Stimulated activated CD4-positive, alpha-beta T cell treated with anti-CD3 and anti-CD28 coated beads, Interleukin-15, amount 100 ng/mL, for 48 hours (primary cell): ENCODE results near the gene THSD4.
A peak's percentile ranks its signal among the peaks of the same experiment; 100 is the strongest.
"Not testable (repeated sequence)": the region's sequence is repeated elsewhere in the genome, so short reads cannot be mapped to it uniquely, and the experiment has no call there.

ENCODE experiments used
- DNase-seq, 2 donors: peaks; one replicate each; pipeline ENCODE4 v3.0.0-alpha.2; 2020; ENCODE audit warnings: low read depth in 2 of 2

The THSD4 gene

DNA sequence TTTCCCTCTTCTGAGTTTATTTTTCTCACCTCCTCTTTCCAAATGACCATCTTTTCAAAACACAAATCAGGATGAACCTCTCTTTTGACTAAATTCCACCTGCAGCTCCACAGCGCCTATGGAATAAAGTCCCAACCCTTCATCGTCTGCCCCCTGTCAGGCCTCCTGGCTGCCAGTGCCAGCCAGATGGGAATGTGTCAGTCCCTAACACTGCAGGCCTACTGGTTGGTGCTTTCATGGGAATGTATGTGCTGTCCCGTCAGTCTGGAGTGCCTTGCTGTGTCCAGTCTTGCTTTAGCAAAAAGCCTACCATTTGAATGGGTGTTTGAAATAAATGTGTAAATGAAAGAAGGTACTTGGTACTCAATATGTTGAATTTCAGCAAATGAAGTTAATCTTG, 310.1 kb downstream of the THSD4 start:
- no peak for DNase-seq

DNA sequence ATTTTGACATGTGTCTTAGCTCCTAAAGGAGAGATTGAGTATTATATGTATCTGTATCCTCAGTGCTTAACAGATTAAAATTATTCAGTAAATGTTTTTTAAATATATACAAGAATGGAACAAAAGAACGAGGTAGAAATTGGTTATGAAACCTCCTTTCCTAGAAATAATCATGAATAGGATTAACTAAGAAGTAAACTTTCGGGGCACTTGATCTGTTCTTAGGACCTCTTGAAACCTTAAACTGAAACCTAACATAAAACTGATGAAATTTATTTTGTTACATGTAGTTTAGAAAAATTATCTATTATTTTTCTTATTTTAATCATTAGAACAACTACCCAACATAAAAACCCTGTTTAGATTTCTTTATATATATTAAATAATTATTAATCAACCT, 311.5 kb downstream of the THSD4 start:
- DNase-seq, result no peak

DNA sequence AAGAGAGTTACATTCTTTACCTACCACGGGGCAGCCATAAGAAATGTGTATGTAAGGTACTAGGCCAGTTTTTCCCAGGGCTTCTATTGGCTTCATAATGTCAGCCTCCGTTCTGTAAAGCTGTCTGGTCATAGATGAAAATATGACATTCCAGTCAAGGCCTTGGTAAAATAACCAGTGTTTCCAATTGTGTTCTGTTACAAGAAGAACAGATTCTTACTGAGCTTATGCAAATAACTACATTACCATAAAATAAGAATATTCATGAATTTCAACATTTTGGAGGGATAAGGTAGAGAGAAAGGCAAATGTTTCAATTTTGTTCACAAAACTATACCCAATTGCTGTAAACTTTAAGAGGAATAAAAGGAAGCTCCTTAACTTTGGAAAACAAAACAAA, 315.5 kb downstream of the THSD4 start:
- no peak for DNase-seq

DNA sequence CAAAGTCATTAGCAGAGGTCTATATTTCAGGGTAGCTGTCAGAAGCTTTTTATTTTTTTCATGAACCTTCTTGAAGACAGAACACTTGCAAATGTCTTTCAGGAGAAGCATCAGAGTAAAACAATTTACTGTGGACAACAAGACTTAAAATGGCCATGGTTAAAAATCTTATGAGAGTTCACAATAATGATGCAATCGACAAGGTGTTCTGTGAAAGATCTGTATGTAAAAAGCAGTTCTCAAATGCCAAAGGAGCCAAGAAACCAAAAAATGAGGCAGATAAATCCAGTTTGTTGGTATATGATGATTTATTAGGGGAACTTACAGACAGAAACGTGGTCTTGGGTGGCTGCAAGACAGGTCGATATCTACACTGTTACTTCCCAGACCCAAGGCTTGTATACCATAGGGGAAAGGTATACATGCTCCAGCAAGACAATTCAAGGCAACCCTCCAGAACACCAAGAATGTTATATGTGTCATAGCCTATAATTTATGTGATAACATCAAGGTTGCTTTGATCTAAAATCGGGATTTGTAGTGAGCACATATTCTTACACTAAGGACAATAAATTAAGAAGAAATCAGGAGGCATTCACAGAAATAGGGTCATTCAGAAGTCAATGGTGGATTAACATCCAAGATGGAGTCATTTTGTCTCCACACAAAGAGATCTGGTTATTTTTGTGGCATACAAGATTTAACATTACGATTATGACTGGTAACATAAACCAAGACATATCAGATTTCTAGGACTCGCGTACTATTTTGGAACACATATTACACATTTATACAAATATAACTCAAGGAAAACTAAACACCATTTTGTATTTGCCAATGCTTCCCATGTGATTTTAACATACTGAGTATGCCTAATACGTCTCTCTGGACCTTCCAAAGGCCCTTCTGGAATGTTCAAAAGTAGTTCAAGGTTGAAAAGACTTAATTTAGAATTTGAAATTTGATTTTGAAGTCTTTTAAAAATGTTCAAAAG, 316.4 kb downstream of the THSD4 start:
- DNase-seq, result no peak

DNA sequence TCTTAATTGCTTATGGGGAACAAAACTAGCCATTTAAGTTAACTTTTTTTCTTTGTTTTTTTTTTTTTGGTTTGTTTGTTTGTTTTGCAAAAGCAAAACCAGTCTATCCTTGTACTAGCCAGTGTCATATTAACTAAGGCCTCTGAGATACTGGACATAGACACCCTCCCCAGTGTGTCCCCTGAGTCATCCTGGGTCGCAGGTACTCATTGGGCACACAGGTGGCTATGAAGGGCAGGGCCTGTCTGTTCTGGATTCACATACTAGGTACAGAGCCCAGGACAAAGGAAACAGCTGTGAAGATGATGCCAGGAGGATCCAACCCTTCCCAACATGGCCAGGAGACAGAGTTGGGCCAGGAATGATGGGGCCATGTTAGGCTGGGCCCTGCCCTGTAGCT, 318.1 kb downstream of the THSD4 start:
- no peak for DNase-seq

DNA sequence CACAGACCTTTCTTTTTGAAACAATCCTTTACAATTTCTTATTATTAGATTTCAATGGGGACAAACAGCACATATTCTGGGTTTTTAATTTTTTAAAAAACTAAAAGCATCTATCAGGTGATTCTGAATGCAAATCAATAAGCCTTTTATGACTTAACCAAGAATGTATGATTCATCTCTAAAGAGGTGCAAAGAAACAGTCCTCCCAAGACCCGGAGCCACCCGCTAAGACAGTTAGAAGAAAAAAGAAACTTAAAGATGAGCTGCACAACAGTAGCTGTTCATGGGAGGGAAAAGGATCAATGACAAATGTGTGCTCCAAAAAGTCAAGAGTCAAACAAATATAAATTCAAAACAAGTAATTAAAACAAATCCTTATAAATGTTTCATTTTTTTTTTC, 319.5 kb downstream of the THSD4 start:
- no peak for DNase-seq

DNA sequence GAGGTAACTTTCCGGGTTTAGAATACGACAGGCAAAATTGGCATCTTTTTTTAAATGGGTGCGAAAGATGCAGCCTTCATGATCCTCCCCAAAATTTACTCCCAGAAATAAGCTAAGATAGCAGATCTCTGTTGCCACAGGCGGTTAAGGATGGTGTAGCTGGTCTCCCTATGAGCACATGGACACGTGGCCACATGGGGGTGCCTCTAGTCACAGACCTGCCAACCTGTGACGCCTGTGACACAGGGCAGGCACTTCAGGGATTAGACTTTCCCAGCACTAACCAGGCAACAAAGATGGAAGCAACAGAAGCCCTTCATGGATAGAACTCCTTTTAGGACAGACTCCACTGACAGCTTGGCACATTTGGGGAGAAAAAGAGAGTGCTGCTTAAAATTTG, 320.3 kb downstream of the THSD4 start:
- no peak for DNase-seq

DNA sequence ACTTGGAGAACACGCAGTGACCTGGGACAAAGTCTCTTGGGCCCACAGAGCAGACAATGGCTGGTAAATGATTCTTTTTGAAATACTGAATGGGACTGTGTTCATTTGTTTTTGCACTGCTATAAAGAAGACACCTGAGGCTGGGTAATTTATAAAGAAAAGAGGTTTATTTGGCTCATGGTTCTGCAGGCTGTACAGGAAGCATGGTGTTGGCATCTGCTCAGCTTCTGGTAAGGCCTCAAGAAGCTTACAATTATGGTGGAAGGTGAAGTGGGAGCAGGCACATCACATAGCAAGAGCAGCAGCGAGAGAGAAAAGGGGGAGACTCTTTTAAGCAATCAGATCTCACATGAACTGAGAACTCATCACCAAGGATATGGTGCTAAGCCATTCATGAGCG, 321.6 kb downstream of the THSD4 start:
- no peak for DNase-seq

DNA sequence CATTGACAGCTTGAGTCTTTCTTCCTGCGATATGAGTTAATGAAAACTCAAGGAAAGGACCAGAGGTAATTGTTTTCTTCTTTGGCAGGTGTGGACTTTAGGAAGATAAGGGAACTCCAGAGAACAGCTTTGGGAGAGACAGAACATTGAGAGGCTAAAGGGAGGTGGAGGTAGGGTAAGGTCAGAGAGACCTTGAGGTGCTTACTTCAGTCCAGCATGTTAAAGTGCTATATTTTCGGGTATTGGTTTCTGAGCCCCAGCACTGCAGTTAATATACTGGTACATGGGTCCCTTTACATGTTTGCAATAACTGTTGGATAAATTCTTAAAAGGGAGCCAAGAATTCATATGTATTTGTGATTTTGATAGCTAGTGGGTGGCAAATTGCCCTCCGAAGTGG, 322.1 kb downstream of the THSD4 start:
- DNase-seq, result no peak

DNA sequence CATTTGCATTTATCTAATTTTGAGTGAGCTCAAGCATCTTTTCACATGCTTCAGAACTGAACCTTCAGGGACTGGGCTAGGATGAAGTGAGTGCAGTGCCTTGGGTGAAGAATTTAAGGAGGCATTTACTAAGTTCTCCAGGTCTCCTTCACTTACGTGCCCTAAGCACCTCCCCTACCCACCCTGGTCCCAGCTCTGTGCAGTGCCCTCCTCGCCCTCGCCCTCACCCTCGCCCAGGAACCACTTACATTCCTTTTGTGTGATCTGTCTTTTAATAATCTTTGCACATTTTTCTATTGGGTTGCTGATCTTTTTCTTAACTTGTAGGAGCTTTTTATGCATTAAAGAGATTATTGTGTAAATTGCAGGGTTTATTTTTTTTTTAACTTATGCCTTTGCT, 322.6 kb downstream of the THSD4 start:
- no peak for DNase-seq

DNA sequence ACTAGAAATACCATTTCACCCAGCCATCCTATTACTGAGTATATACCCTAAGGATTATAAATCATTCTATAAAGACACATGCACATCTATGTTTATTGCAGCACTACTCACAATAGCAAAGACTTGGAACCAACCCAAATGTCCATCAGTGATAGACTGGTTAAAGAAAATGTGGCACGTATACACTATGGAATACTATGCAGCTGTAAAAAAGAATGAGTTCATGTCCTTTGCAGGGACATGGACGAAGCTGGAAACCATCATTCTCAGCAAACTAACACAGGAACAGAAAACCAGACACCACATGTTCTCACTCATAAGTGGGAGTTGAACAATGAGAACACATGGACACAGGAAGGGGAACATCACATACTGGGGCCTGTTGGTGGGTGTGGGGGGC, 324.2 kb downstream of the THSD4 start:
- DNase-seq, result not testable (repeated sequence)

DNA sequence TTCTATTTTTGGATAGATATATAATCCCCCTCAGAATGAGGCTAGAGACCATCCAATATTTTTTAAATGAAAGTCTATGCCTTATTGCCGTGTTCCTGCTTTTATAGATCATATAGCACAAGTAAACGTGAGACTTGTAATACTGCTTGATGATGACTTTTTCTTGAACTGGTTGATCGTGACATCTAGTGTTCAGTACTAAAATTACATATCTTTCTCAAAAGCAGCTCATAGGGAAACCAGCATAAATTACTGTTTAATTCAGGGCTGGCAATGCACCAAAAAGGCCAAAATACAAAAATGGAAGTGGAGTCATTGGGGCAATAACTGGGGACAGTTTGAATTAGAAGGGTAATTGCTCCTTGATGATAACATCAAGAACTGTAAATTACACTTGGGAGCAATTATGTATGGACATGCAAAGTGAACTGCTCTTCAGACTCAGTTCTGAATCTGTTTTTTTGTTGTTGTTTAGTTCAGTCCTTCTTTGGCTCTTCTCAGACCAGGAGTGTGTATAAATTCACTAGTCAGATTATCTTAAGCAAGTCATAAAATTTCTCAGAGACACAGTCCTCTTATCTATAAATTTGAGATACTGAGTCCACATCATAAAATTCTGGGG, 325.3 kb downstream of the THSD4 start:
- no peak for DNase-seq

DNA sequence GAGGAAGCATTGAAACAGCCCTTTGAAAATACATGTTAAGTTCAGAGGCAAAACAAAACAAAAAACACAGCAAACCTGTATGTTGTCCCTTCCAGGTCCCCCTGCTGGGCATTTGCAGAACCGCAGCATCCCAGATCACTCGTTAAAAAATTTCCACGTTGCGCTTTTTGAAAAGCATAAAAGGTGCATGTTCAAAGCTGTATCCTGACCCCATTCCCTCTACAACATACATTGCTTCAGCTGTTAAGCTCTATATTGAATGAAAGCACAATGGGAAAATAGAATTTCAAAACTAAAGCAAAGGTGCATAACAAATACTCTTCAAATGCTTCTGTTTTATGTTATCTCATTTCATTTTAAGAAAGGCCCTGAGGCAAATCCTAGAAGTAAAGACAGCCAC, 328.3 kb downstream of the THSD4 start:
- DNase-seq, result peak in 1 of 2 donors; percentile 15

DNA sequence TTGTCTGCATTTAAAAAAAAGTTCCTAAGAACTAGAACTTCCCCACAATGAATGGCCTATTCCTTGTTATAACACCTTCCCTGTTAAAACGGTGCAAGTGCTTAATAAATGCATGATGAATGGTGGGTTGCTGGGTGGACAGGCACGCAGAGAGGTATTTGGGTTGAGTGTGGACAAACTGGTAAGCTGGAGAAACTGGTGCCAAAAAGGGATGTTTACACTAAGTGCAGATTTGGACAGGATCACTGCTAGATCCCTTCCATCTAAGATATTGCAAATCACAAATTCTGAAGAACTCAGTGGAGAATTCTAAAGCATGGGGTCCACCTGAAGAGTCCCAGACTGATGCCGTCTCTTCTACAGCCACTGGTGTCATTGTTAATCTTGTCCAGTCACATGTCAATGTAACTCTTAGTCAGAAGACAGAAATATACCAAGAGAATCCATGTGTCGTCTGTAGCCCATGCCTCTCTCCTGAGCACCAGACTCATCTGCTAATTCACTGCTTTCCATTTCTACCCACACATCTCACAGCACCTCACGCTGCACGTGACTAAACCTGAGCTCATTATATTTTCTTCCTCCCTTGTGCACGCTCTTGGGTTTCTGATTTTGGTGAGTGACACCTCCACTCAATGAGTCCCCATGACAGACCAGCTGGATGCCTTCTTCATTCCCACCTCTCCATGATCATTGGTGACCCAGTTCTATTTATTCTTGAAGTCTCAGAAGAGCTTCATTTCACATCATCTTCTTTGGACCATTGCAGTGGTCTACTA, 328.9 kb downstream of the THSD4 start:
- DNase-seq, result no peak

DNA sequence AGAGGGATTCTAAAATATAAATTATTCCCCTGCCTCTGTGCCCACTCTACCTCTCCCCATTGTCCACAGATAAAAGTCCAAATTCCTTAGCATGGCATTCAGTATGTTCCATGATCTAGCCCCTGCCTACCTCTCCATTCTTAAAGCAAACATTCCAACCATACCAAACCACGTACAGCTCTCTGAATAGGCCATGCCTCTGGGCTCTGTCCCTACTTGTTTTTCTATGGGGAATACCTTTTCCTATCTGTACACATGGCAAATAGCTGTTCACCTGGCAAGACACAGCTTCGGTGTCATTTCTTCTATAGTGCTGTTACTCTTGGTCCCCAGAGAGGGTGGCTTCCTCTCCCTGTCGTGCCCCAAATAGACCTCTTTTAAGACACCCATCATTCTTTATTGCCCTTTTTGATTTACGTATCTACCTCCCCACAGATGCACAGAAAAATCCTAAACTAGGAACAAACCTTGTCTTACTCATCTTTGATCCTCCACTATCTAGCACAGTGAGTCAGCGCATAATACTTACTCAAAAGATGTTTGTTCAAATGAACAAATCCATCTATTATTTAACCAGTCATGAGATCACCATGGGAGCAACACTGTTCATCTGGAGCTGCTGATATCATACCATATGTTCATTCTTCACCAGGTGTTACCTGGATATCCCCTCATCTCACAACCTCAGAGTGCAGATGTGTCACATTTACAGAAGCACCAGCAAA, 329.8 kb downstream of the THSD4 start:
- DNase-seq, result no peak

DNA sequence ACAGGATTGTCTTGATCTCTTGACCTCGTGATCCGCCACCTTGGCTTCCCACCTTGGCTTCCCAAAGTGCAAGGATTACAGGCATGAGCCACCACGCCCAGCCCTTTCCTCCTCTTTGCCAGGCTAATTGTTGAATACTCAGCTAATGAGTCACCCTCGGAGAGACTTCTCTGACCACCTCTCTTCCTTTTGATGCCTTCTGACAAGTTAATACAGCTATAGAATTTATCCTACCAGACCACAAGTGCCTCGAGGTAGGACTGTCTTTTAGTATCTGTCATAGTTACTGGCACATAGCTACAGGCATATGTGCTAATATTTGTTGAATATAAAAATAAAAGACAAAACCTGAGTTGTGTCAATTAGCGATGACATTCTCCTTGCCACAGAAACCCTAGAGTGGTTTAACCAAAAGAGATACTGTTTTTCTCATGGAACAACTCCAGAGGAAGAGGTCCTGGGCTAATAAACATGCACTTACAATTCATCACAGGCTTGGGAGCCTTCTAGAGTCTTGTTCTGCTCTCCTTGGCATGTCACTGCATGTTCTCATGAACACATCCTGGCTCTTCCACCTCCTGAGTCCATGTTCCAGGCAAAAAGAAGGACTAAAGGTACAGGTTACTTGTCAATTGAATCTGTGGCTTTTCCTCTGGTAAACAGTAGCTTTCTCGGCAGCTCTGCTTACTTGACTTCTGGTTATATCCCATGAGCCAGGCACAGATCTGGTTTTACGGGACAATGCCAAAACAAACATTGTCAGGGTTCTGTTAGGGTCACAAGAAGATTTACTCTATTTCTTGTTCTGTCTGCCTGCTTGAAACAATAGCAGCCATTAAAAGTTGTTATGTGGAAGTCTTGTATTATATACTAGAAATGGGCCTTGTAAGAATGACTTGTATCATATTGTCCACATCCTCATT, 332.3 kb downstream of the THSD4 start:
- DNase-seq, result no peak

DNA sequence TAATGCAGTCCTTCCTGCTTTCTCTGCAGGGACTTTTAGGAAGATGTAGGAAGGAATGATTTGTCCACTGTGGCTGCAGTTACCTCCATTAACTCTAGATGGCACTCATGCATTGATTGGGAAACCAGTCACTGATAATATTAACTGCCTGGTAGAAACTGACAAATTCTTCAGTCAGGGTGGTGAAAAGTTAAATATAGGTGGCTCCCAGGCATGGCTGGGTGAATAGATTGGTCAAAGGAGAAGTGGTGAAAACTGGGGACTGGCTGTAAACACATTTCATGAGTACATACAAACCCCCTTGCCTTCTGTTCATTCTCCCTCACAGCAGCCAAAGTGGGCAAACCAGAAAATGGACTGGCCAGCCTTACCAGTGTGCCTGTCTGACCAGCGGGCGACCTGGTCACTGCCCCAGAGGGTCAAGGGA, 333.4 kb downstream of the THSD4 start:
- DNase-seq, result no peak

DNA sequence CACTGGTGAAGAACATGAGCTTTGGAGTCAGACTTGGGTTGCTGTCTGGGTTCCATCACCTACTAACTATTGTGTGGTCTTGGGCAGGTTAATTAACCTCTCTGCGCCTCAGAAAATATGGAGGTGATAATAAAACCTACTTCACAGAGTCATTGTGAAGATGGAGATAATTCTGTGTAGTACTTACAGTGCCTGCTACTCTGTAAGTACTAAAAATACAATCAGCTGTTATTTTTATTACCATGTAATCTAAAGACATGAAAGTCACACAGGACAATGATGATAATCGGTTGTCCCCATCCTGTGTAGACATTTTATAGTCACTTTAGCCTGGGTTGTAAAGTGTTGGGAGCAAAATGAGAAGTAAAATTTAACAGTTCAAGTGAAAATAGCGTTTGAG, 334.1 kb downstream of the THSD4 start:
- no peak for DNase-seq

DNA sequence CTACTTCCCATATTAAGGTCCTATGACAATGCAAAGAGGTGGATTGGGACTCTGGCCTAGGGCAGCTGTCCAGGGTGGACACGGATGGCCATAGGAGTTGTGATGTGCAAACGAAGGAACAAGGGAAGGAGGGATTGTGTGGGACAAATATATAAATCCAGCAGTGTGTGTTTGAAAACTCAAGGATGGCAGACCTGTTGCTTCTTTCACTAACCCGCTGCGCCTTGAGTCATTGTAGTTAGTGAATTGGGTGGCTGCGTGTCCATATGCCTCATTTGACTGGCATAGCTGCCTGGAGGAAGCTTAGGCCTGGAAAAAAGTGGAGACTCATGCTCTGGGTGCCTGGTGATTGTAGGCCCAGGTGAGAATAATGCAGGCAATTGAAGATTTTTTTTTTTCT, 334.7 kb downstream of the THSD4 start:
- no peak for DNase-seq

DNA sequence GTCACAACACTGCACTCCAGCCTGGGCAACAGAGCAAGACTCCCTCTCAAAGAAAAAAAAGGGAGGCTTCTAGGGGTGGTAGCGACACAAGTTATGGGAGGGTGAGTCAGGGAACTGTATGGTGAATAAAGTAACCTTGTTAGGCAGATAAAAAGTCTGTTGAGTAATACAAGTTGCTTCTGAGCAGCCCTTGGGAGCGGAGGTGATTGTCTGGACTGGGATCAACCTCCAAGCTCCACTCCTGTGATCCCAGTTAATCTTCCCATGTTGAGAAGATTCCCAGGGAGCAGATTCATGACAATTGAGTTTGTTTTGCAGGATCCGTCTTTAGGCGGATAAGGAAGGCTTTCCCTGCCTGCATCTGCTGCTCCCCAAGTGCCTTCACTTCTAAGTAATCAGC, 335.9 kb downstream of the THSD4 start:
- DNase-seq, result no peak

DNA sequence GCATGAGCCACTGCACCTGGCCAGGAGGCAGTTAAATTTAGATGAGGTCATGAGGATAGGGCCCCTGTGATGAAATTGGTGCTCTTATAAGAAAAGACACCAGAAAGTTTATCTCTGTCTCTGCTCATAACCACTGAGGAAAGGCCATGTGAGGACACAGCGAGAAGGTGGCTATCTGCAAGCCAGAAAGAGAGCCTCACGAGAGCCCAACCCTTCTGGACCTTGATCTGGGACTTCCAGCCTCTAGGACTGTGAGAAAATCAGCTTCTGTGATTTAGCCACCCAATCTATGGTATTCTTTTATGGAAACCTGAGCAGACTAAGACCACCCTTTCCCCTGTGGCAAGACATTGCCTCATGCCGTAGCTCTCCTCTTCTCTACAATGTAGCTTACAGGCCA, 337.6 kb downstream of the THSD4 start:
- no peak for DNase-seq
